ENCODE results near the gene AGL. TPM values are rescaled to one million over a fixed set of nuclear protein-coding genes. Genes with fewer than 3 reads are reported as not detected.

Gene AGL
- total RNA-seq = 21.2 and 23.9 TPM in 2 replicates

DNA sequence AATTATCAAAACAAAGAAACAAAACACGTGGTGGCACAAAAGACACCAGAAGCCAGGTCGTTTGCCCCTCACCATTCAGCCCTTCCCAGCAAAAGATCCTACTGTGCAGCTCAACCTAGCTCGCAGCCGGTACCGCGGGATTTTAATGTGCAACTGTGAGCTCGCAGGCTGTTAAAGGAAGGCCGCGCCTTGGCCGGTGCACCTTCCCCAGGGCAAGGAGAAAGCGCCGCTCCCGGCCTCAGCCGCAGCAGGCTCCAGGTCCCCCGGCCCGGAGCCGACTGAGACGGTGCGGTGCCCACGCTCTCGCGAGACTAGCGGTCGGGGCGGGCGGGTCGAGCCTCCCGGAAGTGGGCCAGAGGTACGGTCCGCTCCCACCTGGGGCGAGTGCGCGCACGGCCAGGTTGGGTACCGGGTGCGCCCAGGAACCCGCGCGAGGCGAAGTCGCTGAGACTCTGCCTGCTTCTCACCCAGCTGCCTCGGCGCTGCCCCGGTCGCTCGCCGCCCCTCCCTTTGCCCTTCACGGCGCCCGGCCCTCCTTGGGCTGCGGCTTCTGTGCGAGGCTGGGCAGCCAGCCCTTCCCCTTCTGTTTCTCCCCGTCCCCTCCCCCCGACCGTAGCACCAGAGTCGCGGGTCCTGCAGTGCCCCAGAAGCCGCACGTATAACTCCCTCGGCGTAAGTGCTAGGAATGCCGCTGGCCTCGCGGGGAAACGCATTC lies at the start of gene AGL:
Gene AGL (plus strand): TSS at position 618 of the 715 bp plus-strand sequence. CDS start 682 bp downstream, outside the sequence.

DNA sequence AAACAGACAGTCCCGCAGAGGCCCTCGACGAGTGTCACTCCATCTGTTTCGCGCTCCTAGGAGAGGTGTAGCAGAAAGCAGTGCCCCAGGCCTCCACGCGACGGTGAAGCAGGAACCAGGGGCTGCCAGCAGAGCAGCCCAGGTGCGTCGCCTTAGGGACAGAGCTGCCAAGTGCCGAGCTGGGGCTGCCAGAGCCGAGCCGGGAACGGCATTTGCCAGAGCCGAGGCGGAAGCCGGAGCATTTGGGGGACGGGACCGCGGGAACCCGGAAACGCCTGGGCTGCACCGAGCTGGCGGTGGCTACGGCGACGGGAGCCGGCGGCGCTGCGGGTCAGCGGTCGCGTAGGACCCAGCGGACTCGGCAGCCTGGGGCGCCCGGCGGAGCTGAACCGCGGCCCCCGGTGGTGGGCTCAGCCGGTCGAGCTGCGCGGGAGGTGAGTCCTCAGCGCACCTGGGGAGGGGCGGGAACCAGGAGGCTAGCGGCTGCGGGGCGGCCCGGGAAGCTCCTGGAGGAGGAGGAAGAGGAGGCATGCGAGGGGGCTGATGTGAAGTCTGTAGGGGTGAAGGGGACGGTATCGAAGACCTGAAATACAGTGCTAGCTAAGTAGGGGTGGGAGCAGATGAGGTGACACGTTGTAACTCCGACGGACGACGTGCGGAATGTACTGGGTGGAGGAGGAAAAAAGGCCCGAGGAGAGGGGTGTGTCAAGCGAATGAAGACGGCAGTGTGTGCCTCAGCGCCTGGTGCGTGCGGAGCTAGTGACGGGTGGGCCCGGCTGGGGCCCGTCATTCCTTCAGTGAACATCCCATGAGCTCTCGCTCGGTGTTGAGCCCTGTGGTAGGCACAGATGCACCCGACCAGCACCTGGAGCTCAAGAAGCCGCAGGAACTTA lies 119.8 kb downstream of the AGL start, which contains the start of gene SLC35A3:
Gene SLC35A3 (plus strand): TSS at position 268 of the 893 bp plus-strand sequence. CDS start 23,559 bp downstream, outside the sequence.

Small RNA genes lying within 50 kb of the gene (small RNA-seq; reads per million reads assigned to genes)
- not detected for gene AC096949.1

Other genes starting within 250 kb of the AGL start
- 38.3 TPM in 2 replicates for gene PALMD, start 204.2 kb upstream of the AGL start, total RNA-seq
- 28.0 and 42.0 TPM in 2 replicates for gene FRRS1, start 83.7 kb upstream of the AGL start, total RNA-seq
- gene SLC35A3, start 119.6 kb downstream of the AGL start, total RNA-seq = 39.5 and 49.8 TPM in 2 replicates